ENCODE data around the gene SPN. TPM values are rescaled to one million over a fixed set of nuclear protein-coding genes. Genes with fewer than 3 reads are reported as not detected.
A peak's percentile ranks its signal among the peaks of the same experiment; 100 is the strongest.
"Not testable (repeated sequence)": the region's sequence is repeated elsewhere in the genome, so short reads cannot be mapped to it uniquely, and the experiment has no call there.

SPN gene
- total and polyA plus RNA-seq, 2 donors from 2014 or later, result 1.0 to 8.8 TPM

- H3K9ac ChIP-seq (ENCODE audit: low read length in 3 of 3); H3K4me1 ChIP-seq (ENCODE audit: control insufficient read depth in 2 of 3, insufficient read depth in 2 of 3, low read depth in 1 of 3, low read length in 3 of 3); DNase-seq; FAIRE-seq; H3K9me3 ChIP-seq (ENCODE audit: control insufficient read depth in 2 of 3, insufficient read depth in 1 of 3, low read length in 3 of 3); H3K4me3 ChIP-seq (ENCODE audit: low read length in 3 of 3); H3K27me3 ChIP-seq (ENCODE audit: control insufficient read depth, insufficient read depth, low read length); H3K27ac ChIP-seq (ENCODE audit: low read depth in 2 of 2, low read length in 2 of 2); intact Hi-C loops (cut with DNase I); H3K36me3 ChIP-seq (ENCODE audit: control insufficient read depth in 2 of 3, insufficient read depth in 3 of 3, low read length in 3 of 3): not testable (repeated sequence)
These were observed 31.4 kb upstream of the SPN start for GRCh38 chr16:29631658-29632057.

- DNase-seq; intact Hi-C loops (cut with DNase I); H3K36me3 ChIP-seq (ENCODE audit: control insufficient read depth in 2 of 3, insufficient read depth in 3 of 3, low read length in 3 of 3); H3K4me3 ChIP-seq (ENCODE audit: low read length in 3 of 3); H3K4me1 ChIP-seq (ENCODE audit: control insufficient read depth in 2 of 3, insufficient read depth in 2 of 3, low read depth in 1 of 3, low read length in 3 of 3); H3K27me3 ChIP-seq (ENCODE audit: control insufficient read depth, insufficient read depth, low read length); H3K9ac ChIP-seq (ENCODE audit: low read length in 3 of 3); FAIRE-seq; H3K27ac ChIP-seq (ENCODE audit: low read depth in 2 of 2, low read length in 2 of 2); H3K9me3 ChIP-seq (ENCODE audit: control insufficient read depth in 2 of 3, insufficient read depth in 1 of 3, low read length in 3 of 3): not testable (repeated sequence)
These were observed 27.1 kb upstream of the SPN start for GRCh38 chr16:29635902-29636301.

DNA sequence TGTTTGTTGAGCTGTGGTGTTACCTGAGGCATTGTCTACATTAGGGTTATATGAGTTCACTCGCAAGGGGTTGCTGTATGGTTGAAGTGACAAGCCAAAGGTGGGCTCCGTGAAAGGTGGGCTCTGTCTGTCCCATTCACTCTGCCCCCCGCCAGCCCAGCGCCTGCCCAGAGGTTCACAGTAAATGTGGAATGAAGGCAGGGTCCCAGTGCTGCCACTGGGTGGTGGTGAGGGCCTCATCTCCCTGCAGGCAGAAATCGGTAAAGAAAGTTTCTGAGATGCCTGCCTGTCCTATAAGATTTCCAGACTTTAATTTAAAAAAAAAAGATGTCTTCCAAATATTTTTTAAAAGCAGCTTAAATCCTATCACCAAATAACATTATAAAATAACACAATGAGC lies 26.7 kb upstream of the SPN start:
- H3K9ac ChIP-seq (ENCODE audit: low read length in 3 of 3); FAIRE-seq: not testable (repeated sequence)

GRCh38 chr16:29638751-29639150 lies 24.3 kb upstream of the SPN start:
- H3K27ac ChIP-seq (ENCODE audit: low read depth in 2 of 2, low read length in 2 of 2); H3K4me1 ChIP-seq (ENCODE audit: control insufficient read depth in 2 of 3, insufficient read depth in 2 of 3, low read depth in 1 of 3, low read length in 3 of 3); DNase-seq; H3K36me3 ChIP-seq (ENCODE audit: control insufficient read depth in 2 of 3, insufficient read depth in 3 of 3, low read length in 3 of 3); H3K9ac ChIP-seq (ENCODE audit: low read length in 3 of 3); H3K27me3 ChIP-seq (ENCODE audit: control insufficient read depth, insufficient read depth, low read length); H3K9me3 ChIP-seq (ENCODE audit: control insufficient read depth in 2 of 3, insufficient read depth in 1 of 3, low read length in 3 of 3); H3K4me3 ChIP-seq (ENCODE audit: low read length in 3 of 3); intact Hi-C loops (cut with DNase I); FAIRE-seq: not testable (repeated sequence)

More for the DNA sequence above, 26.7 kb upstream of the SPN start:
- H3K36me3 ChIP-seq (ENCODE audit: control insufficient read depth in 2 of 3, insufficient read depth in 3 of 3, low read length in 3 of 3); H3K27me3 ChIP-seq (ENCODE audit: control insufficient read depth, insufficient read depth, low read length); intact Hi-C loops (cut with DNase I); H3K4me3 ChIP-seq (ENCODE audit: low read length in 3 of 3); H3K4me1 ChIP-seq (ENCODE audit: control insufficient read depth in 2 of 3, insufficient read depth in 2 of 3, low read depth in 1 of 3, low read length in 3 of 3); DNase-seq; H3K27ac ChIP-seq (ENCODE audit: low read depth in 2 of 2, low read length in 2 of 2); H3K9me3 ChIP-seq (ENCODE audit: control insufficient read depth in 2 of 3, insufficient read depth in 1 of 3, low read length in 3 of 3): not testable (repeated sequence)

DNA sequence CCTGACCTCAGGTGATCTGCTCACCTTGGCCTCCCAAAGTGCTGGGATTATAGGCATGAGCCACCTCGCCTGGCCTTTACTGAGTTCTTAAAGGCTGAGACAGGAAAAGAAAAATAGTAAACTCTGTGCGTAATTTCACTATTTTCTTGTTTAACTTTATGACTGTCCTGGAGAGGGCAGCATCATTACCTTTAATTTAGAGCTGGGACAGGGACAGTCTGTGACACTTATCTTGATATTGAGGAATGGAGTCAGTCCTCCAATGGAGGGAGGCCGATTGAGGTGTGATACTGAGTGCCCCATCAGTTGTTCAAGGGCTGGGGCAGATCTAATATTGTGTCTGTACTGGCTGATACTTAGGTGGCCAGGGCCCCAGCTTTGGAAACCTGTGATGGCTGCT lies 21.5 kb upstream of the SPN start:
- intact Hi-C loops (cut with DNase I), result no loop called here
- H3K4me1 ChIP-seq (ENCODE audit: control insufficient read depth in 2 of 3, insufficient read depth in 2 of 3, low read depth in 1 of 3, low read length in 3 of 3), result no peaks in the 10 kb centered on the region
- TF ChIP-seq, protein P1, sequence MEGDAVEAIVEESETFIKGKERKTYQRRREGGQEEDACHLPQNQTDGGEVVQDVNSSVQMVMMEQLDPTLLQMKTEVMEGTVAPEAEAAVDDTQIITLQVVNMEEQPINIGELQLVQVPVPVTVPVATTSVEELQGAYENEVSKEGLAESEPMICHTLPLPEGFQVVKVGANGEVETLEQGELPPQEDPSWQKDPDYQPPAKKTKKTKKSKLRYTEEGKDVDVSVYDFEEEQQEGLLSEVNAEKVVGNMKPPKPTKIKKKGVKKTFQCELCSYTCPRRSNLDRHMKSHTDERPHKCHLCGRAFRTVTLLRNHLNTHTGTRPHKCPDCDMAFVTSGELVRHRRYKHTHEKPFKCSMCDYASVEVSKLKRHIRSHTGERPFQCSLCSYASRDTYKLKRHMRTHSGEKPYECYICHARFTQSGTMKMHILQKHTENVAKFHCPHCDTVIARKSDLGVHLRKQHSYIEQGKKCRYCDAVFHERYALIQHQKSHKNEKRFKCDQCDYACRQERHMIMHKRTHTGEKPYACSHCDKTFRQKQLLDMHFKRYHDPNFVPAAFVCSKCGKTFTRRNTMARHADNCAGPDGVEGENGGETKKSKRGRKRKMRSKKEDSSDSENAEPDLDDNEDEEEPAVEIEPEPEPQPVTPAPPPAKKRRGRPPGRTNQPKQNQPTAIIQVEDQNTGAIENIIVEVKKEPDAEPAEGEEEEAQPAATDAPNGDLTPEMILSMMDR (IDR thresholded peaks at IDR 0.05; ENCODE audit: borderline replicate concordance, extremely low read depth, insufficient read depth), result peak; percentile 7
- H3K36me3 ChIP-seq (ENCODE audit: control insufficient read depth in 2 of 3, insufficient read depth in 3 of 3, low read length in 3 of 3), result no peaks in the 10 kb centered on the region
- H3K9ac ChIP-seq (ENCODE audit: low read length in 3 of 3), result no peak overlapping the region
- no peak overlapping the region for H3K4me3 ChIP-seq (ENCODE audit: low read length in 3 of 3)
- no peaks in the 10 kb centered on the region for H3K9me3 ChIP-seq (ENCODE audit: control insufficient read depth in 2 of 3, insufficient read depth in 1 of 3, low read length in 3 of 3)
- no peaks in the 10 kb centered on the region for H3K27me3 ChIP-seq (ENCODE audit: control insufficient read depth, insufficient read depth, low read length)
- peak in 1 of 5 donors; percentile 47 for DNase-seq
- no peak for FAIRE-seq
- no peak overlapping the region for H3K27ac ChIP-seq (ENCODE audit: low read depth in 2 of 2, low read length in 2 of 2)
